Fibroblast of the aortic adventitia (primary cell): Measurements from ENCODE around the gene MYNN. TPM values are rescaled to one million over a fixed set of nuclear protein-coding genes. Genes with fewer than 3 reads are reported as not detected.
A peak's percentile ranks its signal among the peaks of the same experiment; 100 is the strongest.

Experiments
- DNase-seq: peaks from one replicate; pipeline ENCODE4 v3.0.0-alpha.2; 2010; ENCODE audit warnings: low read depth
- H3K4me3 ChIP-seq: 2 replicates; pipeline ENCODE4 v1.5.1; 2011; ENCODE audit warnings: low read depth, mild to moderate bottlenecking, control low read depth, low read length, moderate library complexity
- CTCF ChIP-seq: IDR thresholded peaks from 2 replicates; pipeline ENCODE4 v1.5.1; 2011; ENCODE audit warnings: mild to moderate bottlenecking, low read length, control low read depth, inconsistent platforms; ENCODE audit not compliant: insufficient read depth
- total RNA-seq: library from RNA; depleted of rRNA; stranded (reverse); fragments of >200 nt; gene quantifications from 2 replicates; pipeline ENCODE4 v1.2.3, GENCODE V29; 2012; ENCODE audit warnings: low replicate concordance

Gene MYNN
- total RNA-seq, 1 donor, result 27.1 TPM

DNA sequence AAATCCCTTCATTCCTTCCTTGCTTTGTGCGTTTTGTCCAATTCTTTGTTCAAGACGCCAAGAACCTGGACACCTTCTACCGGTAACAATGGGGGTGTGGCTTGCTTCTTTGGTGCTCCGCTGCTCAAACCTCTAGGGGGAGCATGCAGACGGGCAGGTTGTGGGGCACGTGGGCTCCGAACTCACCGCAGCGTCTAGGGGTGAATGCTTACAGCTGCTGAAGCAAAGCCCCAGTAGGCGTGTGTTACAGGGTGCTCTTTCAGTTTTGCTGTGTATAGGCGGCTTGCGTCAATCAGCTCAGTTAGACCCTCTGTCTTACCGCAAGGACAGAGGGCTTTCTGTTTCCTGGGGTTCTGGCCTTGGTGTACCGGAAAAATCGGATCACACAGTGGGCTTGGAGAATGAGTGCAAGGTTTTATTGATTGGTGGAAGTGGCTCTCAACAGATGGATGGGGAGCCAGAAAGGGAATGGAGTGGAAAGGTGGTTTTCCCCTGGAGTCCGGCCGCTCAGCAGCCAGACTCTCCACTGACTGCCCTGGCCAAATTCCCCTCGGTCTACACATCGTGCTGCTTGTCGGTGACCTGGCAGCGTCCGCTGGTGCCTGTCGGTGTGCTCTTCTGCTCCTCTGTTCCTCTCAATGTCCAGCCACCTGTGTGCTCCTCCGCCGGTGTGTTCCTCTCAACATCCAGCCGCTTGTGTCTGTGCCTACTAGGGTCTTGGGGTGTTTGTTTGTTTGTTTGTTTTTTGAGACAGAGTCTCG, 40.7 kb downstream of the MYNN start:
- no peak for TF ChIP-seq CTCF
- no peak for DNase-seq
- no peak overlapping the region for H3K4me3 ChIP-seq

DNA sequence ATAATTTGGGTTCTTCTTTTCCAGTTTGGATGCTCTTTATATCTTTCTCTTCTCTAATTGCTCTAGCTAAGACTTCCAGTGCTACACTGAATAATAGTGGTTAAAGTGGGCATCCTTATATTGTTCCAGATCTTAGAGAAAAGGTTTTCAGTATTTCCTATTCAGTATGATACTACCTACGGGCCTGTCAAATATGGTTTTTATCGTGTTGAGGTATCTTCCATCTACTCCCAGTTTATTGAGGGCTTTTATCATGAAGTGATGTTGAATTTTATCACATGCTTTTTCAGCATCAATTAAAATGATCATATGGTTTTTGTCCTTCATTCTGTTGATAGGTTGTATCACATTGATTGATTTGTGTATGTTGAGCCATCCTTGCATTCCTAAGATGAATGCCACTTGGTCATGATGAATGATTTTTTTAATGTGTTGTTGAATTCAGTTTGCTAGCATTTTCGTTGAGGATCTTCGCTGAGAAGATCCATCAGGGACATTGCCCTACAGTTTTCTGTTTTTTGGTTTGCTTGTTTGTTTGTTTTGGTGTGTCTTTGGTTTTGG, 42.5 kb downstream of the MYNN start:
- no peak overlapping the region for H3K4me3 ChIP-seq
- no peak for DNase-seq
- no peak for TF ChIP-seq CTCF

DNA sequence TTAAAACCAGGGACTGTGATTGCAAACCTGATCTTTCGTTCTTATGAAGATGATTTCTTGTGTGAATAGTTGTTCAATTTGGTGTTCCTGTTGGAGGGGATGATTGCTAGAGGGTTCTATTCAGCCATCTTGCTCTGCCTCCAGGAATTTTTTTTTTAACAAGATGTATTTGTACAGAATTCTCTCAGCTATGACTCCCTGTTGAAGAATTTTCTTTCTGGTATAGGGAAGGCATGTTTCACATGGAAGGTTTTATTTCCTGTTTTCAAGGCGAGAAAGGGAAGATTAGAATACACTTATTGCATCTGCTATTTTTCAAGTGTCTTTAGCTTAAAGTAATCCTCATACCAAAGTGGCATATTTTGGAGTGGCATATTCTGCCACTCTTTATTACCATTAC, 45.1 kb downstream of the MYNN start:
- H3K4me3 ChIP-seq, result no peak overlapping the region
- peak; percentile 29 for DNase-seq
- TF ChIP-seq CTCF, result no peak

DNA sequence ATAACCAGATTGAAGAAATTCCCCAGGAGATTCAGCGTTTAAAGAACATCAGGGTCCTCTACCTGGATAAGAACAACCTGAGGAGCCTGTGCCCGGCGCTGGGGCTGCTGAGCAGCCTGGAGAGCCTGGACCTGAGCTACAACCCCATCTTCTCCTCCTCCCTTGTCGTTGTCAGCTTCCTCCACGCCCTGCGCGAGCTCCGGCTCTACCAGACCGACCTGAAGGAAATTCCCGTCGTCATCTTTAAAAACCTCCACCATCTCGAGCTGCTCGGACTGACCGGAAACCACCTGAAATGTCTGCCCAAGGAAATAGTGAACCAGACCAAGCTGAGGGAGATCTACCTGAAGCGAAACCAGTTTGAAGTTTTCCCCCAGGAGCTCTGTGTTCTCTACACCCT, 48.9 kb downstream of the MYNN start:
- no peak overlapping the region for H3K4me3 ChIP-seq
- DNase-seq, result no peak
- TF ChIP-seq CTCF, result no peak

GRCh38 chr3:169822540-169822939, 49.3 kb downstream of the MYNN start:
- no peak overlapping the region for H3K4me3 ChIP-seq
- DNase-seq, result no peak
- TF ChIP-seq CTCF, result no peak

GRCh38 chr3:169822983-169823382, 49.8 kb downstream of the MYNN start:
- DNase-seq, result no peak
- no peak overlapping the region for H3K4me3 ChIP-seq
- no peak for TF ChIP-seq CTCF
